ENCODE results near the gene PIN1. TPM values are rescaled to one million over a fixed set of nuclear protein-coding genes. Genes with fewer than 3 reads are reported as not detected.

Gene PIN1
- total and polyA plus RNA-seq, 10 of the 15 experiments (the other 5 are each of a cell fraction or from before 2014, with no cell fraction given): 2.4 to 209 (median 71.5) TPM

GRCh38 chr19:9860407-9860806 is 25.3 kb downstream of the PIN1 start:
- H3K4me3 ChIP-seq: no peak overlapping the region
- DNase-seq (ENCODE audit: low read depth, low spot score) (no peak), FAIRE-seq (no peak), ATAC-seq (no peak)
- CTCF ChIA-PET: no interaction called here
- no peak overlapping the region for H2AFZ ChIP-seq (ENCODE audit: control insufficient read depth, low read depth, low read length)
- peaks cover 16% of the 10 kb centered on the region for H3K4me1 ChIP-seq (ENCODE audit: control insufficient read depth, insufficient read depth, low read length)
- RAD21 ChIA-PET (ENCODE audit: unreplicated experiment): no interaction called here
- no peaks in the 10 kb centered on the region for H4K20me1 ChIP-seq (ENCODE audit: control insufficient read depth, insufficient read depth)
- SMC1A ChIA-PET (ENCODE audit: uncharacterized antibody, unreplicated experiment): no interaction called here
- no peak overlapping the region for H3K4me2 ChIP-seq (ENCODE audit: control insufficient read depth, insufficient read depth)
- intact Hi-C loops (cut with micrococcal nuclease; ENCODE audit: unreplicated experiment) (no loop called here), in situ Hi-C loops (cut with MboI) (no loop called here)
- no peak overlapping the region for H3K9ac ChIP-seq (ENCODE audit: control insufficient read depth, insufficient read depth, low read length)
- 74% methylated on average over 8 of the region's 8 CpGs for WGBS (ENCODE audit: insufficient coverage, insufficient replicate concordance, low lambda C conversion rate, missing lambda C conversion rate)
- no peaks in the 10 kb centered on the region for H3K9me3 ChIP-seq (replicated peaks; ENCODE audit: control insufficient read depth, insufficient read depth, low read length)
- no peaks in the 10 kb centered on the region for H3K79me2 ChIP-seq (ENCODE audit: control insufficient read depth, insufficient read depth, low read length)
- no peak overlapping the region for H3K27ac ChIP-seq (ENCODE audit: control insufficient read depth, insufficient read depth)
- no TSS peak for BruUV-seq (replicated peaks)
- H3K27me3 ChIP-seq (replicated peaks in 1 of 2; ENCODE audit: control insufficient read depth in 2 of 2, insufficient read depth in 2 of 2, low read length in 1 of 2): no peaks in the 10 kb centered on the region
- no peaks in the 10 kb centered on the region for H3K36me3 ChIP-seq (ENCODE audit: control insufficient read depth in 2 of 2, insufficient read depth in 2 of 2, low read length in 1 of 2)
- POLR2A ChIA-PET: no interaction called here
- TF ChIP-seq NFYA (IDR thresholded peaks at IDR 0.05; ENCODE audit: borderline replicate concordance, low read depth, low read length) (no peak), E2F8 (IDR thresholded peaks at IDR 0.05; ENCODE audit: low read depth, partially characterized antibody) (no peak), BCL11A (IDR thresholded peaks at IDR 0.05; ENCODE audit: low read depth, low read length) (no peak), ZBTB11 (CRISPR knock-in tag; IDR thresholded peaks at IDR 0.05) (no peak), LARP7 (IDR thresholded peaks at IDR 0.05) (no peak), NR2C2 (IDR thresholded peaks at IDR 0.05; ENCODE audit: borderline replicate concordance, control insufficient read depth, insufficient read length, low read depth) (no peak), MTA2 (IDR thresholded peaks at IDR 0.05; ENCODE audit: low read depth) (no peak), MAX (IDR thresholded peaks at IDR 0.05; ENCODE audit: low read depth, low read length) (no peak), YY1 (IDR thresholded peaks at IDR 0.05; ENCODE audit: low read depth, low read length) (no peak), NFYB (IDR thresholded peaks at IDR 0.05; ENCODE audit: insufficient read depth, low read depth, low read length) (no peak), KDM1A (IDR thresholded peaks at IDR 0.05; ENCODE audit: borderline replicate concordance) (no peak), PKNOX1 (IDR thresholded peaks at IDR 0.05) (no peak), BCL3 (IDR thresholded peaks at IDR 0.05; ENCODE audit: borderline replicate concordance, insufficient read depth, low read depth, low read length, poor library complexity, severe bottlenecking) (no peak)
